Measurements from ENCODE around the gene GPR132. TPM values are rescaled to one million over a fixed set of nuclear protein-coding genes. Genes with fewer than 3 reads are reported as not detected.

GPR132 gene
- total RNA-seq, 1 experiment from 2014 or later, result 0.08 TPM

GRCh38 chr14:105050551-105050897 lies 14.7 kb downstream of the GPR132 start:
- DNase-seq (ENCODE audit: low read depth, low spot score), result no peak
- TF ChIP-seq TCF7L2 (IDR thresholded peaks at IDR 0.05; ENCODE audit: low read depth, low read length) (no peak), CTCF (IDR thresholded peaks at IDR 0.05) (no peak), SIN3A (IDR thresholded peaks at IDR 0.05; ENCODE audit: borderline replicate concordance, insufficient read depth, low read depth, low read length) (no peak), REST (IDR thresholded peaks at IDR 0.05; ENCODE audit: insufficient read depth in 1 of 2, low read depth in 2 of 2, low read length in 1 of 2) (no peak), POLR2AphosphoS5 (IDR thresholded peaks at IDR 0.05; ENCODE audit: low read depth, low read length) (no peak)
- no peak overlapping the region for H3K4me3 ChIP-seq (ENCODE audit: low read depth in 2 of 2, low read length in 2 of 2)
- H3K9me3 ChIP-seq (ENCODE audit: control insufficient read depth, insufficient read depth, low read depth, low read length), result no peaks in the 10 kb centered on the region
- H3K36me3 ChIP-seq (ENCODE audit: control insufficient read depth, insufficient read depth, low read length), result no peaks in the 10 kb centered on the region
- in situ Hi-C loops (cut with HindIII; ENCODE audit: low pct_unique_long_range_greater_than_20kb, low sequenced_read_pairs) (no loop called here), intact Hi-C loops (cut with micrococcal nuclease; ENCODE audit: unreplicated experiment) (no loop called here)
- CTCF ChIA-PET, result no interaction called here
- no TSS peak for BruUV-seq (replicated peaks)
- no peak overlapping the region for H3K27ac ChIP-seq (ENCODE audit: low read length)
- POLR2A ChIA-PET, result no interaction called here
- no peaks in the 10 kb centered on the region for H3K27me3 ChIP-seq (ENCODE audit: control insufficient read depth, insufficient read depth, low read length)
- no peak for ATAC-seq
- no peaks in the 10 kb centered on the region for H3K4me1 ChIP-seq (ENCODE audit: control insufficient read depth, insufficient read depth, low read length)

- in situ Hi-C loops (cut with HindIII; ENCODE audit: low pct_unique_long_range_greater_than_20kb, low sequenced_read_pairs), result no loop called here
- no TSS peak for BruUV-seq (replicated peaks)
- Histone ChIP-seq H3K4me3 (ENCODE audit: low read depth in 2 of 2, low read length in 2 of 2) (no peak overlapping the region), H3K27ac (ENCODE audit: low read length) (no peak overlapping the region), H3K27me3 (ENCODE audit: control insufficient read depth, insufficient read depth, low read length) (no peaks in the 10 kb centered on the region), H3K9me3 (ENCODE audit: control insufficient read depth, insufficient read depth, low read depth, low read length) (no peaks in the 10 kb centered on the region), H3K36me3 (ENCODE audit: control insufficient read depth, insufficient read depth, low read length) (no peaks in the 10 kb centered on the region), H3K4me1 (ENCODE audit: control insufficient read depth, insufficient read depth, low read length) (no peaks in the 10 kb centered on the region)
- intact Hi-C loops (cut with micrococcal nuclease; ENCODE audit: unreplicated experiment), result loop anchor here (5.0 kb wide), 1 partner anchor 78 kb away; no protein-coding TSS in a partner anchor
- TF ChIP-seq POLR2AphosphoS5 (IDR thresholded peaks at IDR 0.05; ENCODE audit: low read depth, low read length) (no peak), SIN3A (IDR thresholded peaks at IDR 0.05; ENCODE audit: borderline replicate concordance, insufficient read depth, low read depth, low read length) (no peak), REST (IDR thresholded peaks at IDR 0.05; ENCODE audit: insufficient read depth in 1 of 2, low read depth in 2 of 2, low read length in 1 of 2) (no peak), CTCF (IDR thresholded peaks at IDR 0.05) (no peak), TCF7L2 (IDR thresholded peaks at IDR 0.05; ENCODE audit: low read depth, low read length) (no peak)
- ChIA-PET CTCF (no interaction called here), POLR2A (no interaction called here)
- DNase-seq (ENCODE audit: low read depth, low spot score), result no peak
- ATAC-seq, result no peak
Measured at GRCh38 chr14:105049753-105050550, 15.3 kb downstream of the GPR132 start.
